HPDE6-E6E7 (cell line): ENCODE results near the gene DRD4.
"Not testable (repeated sequence)": the region's sequence is repeated elsewhere in the genome, so short reads cannot be mapped to it uniquely, and the experiment has no call there.

Experiments used
- DNase-seq: peaks from one replicate; pipeline ENCODE4 v3.0.0; 2011; ENCODE audit warnings: missing footprints; ENCODE audit errors: extremely low spot score

The DRD4 gene

GRCh38 chr11:679271-680207 is 42.5 kb downstream of the DRD4 start:
- DNase-seq = no peak

GRCh38 chr11:680476-680875 is 43.4 kb downstream of the DRD4 start:
- no peak for DNase-seq

- DNase-seq = no peak
Measured at GRCh38 chr11:680970-681369, 43.9 kb downstream of the DRD4 start.

- no peak for DNase-seq
Measured at GRCh38 chr11:686451-687243, 49.6 kb downstream of the DRD4 start.

GRCh38 chr11:687751-688150 is 50.7 kb downstream of the DRD4 start:
- DNase-seq = no peak

- DNase-seq = no peak
Measured at GRCh38 chr11:688681-689080, 51.6 kb downstream of the DRD4 start.

GRCh38 chr11:689625-690024 is 52.6 kb downstream of the DRD4 start:
- no peak for DNase-seq

GRCh38 chr11:690244-690643 is 53.2 kb downstream of the DRD4 start:
- DNase-seq = not testable (repeated sequence)
